ENCODE data around the gene STK10.

GRCh38 chr5:172213126-172213525 is 25.1 kb upstream of the STK10 start:
- TF ChIP-seq CTCF (IDR thresholded peaks at IDR 0.05 in 2 of 3, conservative IDR thresholded peaks at IDR 0.05 in 1 of 3; ENCODE audit: borderline replicate concordance in 1 of 3, insufficient read depth in 1 of 3, low read depth in 2 of 3, low read length in 2 of 3) = no peak
- no peak for TF ChIP-seq MAX (IDR thresholded peaks at IDR 0.05)
- TF ChIP-seq FOSL1 (IDR thresholded peaks at IDR 0.05; ENCODE audit: low read depth) = no peak
- TF ChIP-seq ZNF274 (IDR thresholded peaks at IDR 0.05; ENCODE audit: low read depth, low read length) = no peak
- TF ChIP-seq REST (IDR thresholded peaks at IDR 0.05; ENCODE audit: low read depth) = no peak
- TF ChIP-seq RAD21 (IDR thresholded peaks at IDR 0.05; ENCODE audit: low read depth) = no peak
- no peak for TF ChIP-seq SIN3A (IDR thresholded peaks at IDR 0.05; ENCODE audit: low read depth)
